Glomerular endothelial cell (primary cell): Measurements from ENCODE around the gene NPRL2. TPM values are rescaled to one million over a fixed set of nuclear protein-coding genes. Genes with fewer than 3 reads are reported as not detected.
"Not testable (repeated sequence)": the region's sequence is repeated elsewhere in the genome, so short reads cannot be mapped to it uniquely, and the experiment has no call there.

ENCODE experiments used
- DNase-seq: peaks from one replicate; pipeline ENCODE4 v3.0.0-alpha.2; 2011; ENCODE audit warnings: low read depth, low spot score; ENCODE audit errors: extremely low read depth
- total RNA-seq: library from RNA; depleted of rRNA; stranded (reverse); fragments of >200 nt; gene quantifications from 2 replicates; pipeline ENCODE4 v1.2.3, GENCODE V29; 2015

NPRL2 gene
- total RNA-seq, 1 donor from 2014 or later, result 20.9 TPM

DNA sequence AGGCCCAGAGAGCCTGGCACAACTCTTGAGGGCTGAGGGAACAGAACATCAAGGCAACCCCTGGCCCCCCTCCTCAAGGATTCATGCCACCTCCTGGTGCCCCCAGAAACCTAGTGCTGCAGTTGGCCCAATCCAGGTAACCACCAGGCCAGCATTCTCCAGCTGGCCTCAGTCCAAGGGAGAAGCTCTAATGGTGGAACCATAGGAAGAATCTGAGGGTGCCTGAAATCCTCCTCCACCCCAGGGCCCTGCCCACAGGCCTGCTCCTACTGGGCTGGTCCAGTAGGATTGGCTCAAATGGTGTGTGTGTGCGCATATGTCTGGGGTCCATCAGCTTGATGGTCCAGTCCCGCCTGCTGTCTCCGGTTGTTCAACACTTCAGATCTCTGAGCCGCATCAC, 35.8 kb downstream of the NPRL2 start:
- no peak for DNase-seq

DNA sequence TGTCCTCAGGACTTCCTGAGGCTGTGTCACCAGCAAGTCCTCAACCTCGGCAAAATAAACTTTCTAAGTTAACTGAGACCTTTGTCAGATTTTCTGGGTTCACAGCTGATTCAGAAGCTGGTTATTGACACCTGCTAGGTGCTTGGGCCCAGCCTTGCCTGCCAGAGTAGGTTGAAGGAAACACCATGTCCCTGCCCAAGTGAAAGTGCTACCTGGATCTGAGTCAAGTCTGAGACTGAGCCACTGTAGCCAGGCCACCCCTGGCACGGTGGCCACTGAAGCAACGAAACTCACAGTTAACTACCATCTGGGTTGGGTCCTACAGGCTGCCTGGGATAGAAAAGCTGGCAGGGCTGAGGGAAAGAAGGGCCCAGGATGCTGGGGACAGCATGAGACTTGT, 36.2 kb downstream of the NPRL2 start:
- DNase-seq, result no peak

DNA sequence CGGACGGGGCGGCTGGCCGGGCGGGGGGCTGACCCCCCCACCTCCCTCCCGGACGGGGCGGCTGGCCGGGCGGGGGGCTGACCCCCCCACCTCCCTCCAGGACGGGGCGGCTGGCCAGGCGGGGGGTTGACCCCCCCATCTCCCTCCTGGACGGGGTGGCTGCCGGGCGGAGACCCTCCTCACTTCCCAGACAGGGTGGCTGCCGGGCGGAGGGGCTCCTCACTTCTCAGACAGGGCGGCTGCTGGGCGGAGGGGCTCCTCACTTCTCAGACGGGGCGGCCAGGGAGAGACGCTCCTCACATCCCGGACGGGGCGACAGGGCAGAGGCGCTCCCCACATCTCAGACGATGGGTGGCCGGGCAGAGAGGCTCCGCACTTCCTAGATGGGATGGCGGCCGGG, 38.5 kb downstream of the NPRL2 start:
- DNase-seq, result not testable (repeated sequence)

DNA sequence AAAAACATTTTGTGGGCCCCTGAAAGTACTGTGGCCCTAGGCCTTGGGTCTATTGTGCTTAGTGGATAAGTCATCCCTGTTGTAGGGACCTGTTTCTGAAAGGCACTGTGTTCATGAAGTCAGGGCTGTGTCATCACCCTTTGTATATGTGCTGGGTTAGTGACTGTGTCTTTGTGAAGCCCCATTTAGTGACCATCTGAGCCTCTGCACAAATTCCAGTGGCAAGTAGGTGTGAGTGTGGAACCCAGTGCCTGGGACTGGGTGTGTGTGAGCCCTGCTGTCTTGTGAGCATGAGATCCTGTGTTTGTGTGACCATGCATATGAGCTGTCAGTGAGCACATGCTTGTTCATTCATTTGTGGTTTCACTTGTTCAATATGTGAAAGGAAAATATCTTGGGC, 46.0 kb downstream of the NPRL2 start:
- no peak for DNase-seq

DNA sequence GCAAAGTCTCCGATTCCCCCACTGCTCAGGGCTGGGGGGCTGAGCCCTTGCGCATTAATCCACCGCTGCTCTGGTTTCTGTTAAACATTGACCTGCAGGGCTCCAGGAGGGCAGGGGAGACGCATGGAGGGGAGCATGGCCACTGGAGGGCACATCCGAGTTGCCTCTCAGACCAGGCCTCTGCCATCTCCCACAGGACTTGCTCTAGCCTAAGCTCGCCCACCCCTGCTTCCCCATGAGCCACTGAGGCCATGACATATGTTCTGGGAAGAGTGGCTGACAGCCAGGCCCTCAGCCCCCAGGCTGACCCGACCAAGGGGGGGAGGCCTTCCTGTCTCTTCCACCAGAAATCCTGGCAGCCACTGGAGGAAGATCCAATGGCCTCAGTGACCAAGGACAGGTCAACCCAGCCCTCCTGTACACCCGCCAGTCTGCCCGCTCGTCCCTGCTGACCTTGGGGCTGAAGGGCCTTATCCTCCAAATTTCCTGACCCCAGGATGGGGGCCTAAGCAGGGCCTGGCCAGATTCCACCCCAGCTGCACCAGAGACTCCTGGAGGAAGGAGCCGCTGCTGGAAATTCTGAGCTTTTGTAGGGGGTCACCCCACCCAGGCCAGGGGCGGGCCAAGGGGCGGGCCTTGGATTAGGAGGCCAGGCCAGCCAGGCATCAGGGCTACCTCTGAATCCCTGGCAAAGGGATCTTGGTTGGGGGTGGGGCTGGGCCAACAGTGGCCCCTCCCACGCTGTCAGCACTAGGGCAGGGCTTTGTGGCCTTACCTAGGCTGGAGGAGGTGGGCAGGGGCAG, 47.4 kb downstream of the NPRL2 start, which contains the start of gene HYAL1:
Gene HYAL1 (minus strand): TSS at position 562 of the 803 bp plus-strand sequence. CDS start 618 bp downstream, outside the sequence.
- no peak for DNase-seq

DNA sequence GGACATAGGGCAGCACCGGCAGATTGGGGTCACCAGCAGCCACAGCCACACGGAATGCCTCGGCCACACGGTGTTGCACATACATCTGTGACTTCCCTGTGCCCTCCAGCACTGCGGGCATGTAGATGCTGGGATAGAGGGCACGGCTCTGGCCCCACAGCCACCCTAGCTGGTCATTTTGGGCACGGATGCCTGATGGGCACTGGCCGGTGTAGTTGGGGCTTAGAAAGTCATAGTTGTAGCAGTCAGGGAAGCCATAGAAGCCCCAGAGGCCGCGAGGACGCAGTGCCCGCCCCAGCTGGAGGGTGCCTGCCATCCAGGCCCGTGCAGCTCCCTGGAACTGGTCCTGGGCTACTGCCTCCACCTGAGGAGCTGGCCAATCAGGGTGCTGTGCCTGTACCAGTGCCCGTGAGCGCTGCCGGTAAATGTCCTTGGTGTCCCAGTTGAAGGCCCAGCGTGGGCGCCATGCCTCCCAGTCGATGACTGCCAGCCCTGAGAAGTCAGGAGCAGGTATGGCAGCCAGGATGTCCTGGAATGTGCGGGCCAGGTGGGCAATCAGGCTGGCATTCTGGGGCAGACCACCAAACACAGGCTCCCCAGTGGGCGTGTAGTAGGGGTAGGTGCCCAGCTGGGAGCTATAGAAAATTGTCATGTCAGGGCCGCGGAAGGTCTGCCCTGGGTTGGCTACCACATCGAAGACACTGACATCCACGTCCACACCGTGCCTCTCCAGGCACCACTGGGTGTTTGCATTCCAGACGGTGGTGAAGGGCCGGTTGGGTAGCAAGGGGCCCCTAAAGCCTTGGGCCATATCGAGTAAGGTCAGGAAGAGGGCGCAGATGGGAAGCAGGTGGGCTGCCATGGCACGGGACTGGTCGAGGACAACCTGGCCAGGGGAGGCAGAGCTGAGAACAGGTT, 48.2 kb downstream of the NPRL2 start:
- DNase-seq, result no peak

DNA sequence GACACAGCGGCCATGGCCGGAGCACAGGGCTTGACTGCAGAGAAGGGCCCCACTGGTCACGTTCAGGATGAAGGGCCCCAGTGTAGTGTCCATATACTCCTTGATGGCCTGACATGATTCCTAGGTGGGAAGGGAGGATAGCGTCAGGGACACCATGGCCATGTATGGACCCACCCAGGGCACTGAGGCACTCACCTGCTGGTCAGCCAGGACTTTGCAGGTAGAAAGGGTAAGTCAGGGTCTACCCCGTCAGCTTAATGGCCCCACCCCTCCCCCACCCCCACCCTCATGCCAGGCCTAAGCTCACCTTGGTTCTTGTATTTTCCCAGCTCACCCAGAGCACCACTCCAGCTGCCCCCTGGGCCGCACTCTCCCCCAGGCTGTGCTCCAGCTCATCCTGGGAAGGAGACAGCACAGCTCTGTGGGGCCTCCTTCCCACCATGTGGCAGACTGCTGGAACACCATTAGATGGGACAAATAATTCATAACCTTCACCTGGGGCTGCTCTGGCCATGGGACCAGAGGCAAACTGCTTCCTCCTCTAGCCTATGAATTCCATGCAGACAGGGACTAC, 49.8 kb downstream of the NPRL2 start:
- DNase-seq, result no peak

DNA sequence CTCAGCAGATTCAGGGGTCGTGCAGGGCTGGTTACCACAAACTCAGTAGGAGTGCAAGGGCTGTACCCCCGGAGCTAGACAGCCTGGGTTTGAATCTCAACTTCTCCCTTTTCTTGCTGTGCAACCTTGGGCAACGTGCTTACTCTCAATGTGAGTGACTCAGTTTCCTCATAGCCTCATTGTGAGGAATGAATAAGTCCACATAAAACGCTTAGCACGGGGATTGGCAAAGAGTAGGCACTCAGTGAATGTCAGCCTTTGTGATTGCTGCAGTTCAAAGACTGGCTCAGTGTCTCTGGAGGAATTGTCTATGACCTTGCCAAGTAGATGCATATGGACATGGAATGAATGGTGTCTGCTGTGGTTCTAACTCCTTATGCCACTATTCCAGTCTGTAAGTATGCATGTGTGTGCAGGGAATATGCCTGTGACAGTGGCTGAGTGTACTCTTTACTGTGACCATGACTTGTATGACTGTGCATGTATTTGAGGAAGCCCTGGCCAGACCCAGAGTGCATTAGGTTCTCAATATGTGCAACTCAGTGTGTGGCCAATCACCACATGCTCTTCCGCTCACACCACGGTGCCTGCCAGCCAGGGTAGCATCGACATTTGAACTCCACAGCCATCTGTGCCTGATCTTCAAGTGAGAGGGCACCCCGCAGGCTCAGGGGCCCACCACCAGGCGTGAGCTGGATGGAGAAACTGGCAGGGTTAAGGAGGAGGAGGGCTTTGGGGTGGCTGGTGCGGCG, 50.5 kb downstream of the NPRL2 start:
- no peak for DNase-seq

DNA sequence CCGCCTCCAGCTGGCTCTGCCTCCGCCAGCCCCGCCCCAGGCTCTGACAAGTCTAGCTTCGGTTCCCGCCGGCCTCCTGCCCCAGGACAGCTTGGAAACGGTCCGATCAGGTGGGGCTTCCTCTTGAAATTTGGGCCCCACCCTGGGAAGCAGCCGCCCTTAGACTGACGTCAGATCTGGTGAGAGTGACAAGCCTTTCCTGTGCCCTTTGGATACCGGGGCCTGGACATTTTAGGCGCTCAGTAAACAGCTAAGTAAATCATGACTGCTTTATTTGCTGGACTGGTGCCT, 51.0 kb downstream of the NPRL2 start:
- no peak for DNase-seq

DNA sequence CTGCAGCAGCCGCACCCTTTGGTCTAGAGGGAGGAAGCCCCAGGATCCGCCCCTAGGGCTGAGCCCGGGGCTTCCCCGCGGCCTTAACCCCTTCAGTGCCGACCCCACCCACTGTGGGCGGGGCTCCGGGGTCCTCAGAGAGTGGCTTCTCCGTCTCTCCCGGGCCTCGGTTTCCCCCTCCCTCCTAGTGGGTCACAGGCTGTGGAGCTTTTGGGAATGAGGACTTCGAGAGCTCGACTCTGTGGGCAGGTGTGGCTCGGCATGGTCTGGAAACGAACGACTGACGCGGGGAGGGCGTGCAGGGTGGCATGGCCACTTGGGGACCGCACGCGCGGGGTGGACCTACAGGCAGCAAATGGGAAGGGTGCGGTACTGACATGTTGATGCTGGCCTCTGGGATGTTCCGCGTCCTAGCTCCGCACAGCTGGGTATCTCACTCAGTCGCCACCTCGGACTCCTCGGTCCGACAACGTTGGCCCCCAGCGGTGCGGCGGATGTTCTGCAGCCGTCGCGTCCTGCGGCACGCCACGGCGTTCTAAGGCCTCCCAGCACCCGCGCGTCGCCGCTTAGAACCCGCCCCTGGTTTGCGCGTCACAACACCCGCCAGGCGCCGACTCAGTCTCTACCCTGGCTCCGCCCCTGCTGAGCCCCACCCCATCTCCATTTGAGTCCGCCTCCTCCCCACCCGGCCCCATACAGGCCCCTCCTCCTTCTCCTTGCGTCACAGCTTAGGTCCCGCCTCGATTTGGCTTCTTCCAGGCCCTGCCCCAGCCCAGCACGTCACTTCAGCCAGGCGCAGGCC, 51.5 kb downstream of the NPRL2 start, which contains the start of the genes HYAL3 and NAA80:
Gene HYAL3 (minus strand): TSS at position 570 of the 802 bp plus-strand sequence. CDS start 3,803 bp downstream, outside the sequence.
Gene NAA80 (minus strand): TSS at position 570 of the 802 bp plus-strand sequence. CDS start 1,942 bp downstream, outside the sequence.
- DNase-seq, result peak; percentile 94

DNA sequence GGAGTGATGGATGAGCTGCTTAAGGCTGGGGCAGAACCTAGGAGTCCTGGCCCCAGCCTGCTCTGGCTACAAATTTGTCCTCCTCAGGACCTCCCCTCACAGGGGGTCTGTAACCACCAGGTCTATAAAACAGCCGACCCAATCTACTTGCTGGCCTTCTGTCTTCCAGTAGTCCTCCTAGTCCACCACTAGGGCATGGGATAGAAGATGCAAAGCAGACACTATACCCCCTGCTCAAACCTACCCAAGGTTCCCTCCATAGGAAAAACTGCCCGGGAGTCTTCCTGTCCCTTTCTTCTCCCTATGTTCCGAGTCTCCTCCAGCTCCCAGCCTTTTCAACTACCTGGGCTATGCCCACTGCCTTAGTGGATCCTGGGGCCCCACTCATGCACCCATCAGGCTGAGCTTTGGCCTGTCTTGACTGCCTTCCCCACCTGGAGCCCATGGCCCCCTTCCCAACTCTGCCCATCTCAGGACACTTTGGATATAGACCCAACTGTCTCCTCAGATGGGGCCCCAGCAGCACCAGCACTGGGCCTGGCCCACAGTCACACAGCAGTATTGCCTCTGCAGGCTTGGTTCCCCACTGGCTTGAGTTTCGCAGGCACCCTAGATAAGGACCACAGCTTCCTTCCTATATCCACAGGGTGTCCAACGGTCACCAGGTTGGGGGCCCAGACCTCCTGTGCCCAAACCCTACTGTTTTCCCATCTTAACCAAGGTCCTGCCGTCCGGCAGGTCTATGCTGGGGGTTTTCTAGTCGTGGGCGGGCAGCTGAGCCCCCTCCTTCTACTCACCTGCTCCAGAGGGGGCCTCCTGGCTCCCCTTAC, 52.5 kb downstream of the NPRL2 start:
- no peak for DNase-seq

DNA sequence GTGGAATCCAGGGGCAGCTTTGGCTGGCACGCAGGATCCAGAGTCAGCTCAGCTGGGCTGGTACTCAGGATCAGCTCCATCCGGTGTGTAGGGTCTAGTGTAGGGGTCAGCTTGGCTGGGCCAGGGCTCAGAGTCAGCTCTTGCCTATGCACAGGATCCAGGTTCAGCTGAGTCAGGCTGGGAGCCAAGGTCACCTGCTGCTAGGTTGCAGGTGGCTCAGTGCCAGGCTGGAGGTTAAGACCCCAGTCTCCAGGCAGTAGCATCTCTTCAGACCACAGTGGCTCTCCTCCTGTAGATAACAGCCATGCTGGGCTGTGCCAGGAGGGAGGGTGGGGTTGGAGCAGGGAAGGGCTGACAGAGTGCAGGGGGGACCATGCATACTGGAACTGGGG, 53.2 kb downstream of the NPRL2 start:
- no peak for DNase-seq

Other genes with a start within 250 kb of the NPRL2 start
- gene SEMA3F, start 195.5 kb downstream of the NPRL2 start, total RNA-seq, result 95.6 and 106 TPM in 2 replicates
- not detected in 2 replicates for gene GNAT1, start 159.2 kb downstream of the NPRL2 start, total RNA-seq
- not detected in 2 replicates for gene SLC38A3, start 145.5 kb downstream of the NPRL2 start, total RNA-seq
- gene GNAI2, start 114.6 kb downstream of the NPRL2 start, total RNA-seq, result 893 and 1,142 TPM in 2 replicates
- 0.34 and 2.2 TPM in 2 replicates for gene SEMA3B, start 81.6 kb downstream of the NPRL2 start, total RNA-seq
- gene LSMEM2, start 71.7 kb downstream of the NPRL2 start, total RNA-seq, result not detected in 2 replicates
- gene IFRD2, start 58.3 kb downstream of the NPRL2 start, total RNA-seq, result 60.3 and 72.4 TPM in 2 replicates
- 7.6 and 18.4 TPM in 2 replicates for gene HYAL3, start 51.4 kb downstream of the NPRL2 start, total RNA-seq
- gene NAA80, start 51.4 kb downstream of the NPRL2 start, total RNA-seq, result 11.8 and 14.0 TPM in 2 replicates
- gene HYAL1, start 47.2 kb downstream of the NPRL2 start, total RNA-seq, result 0.73 and 1.2 TPM in 2 replicates
- 676 and 849 TPM in 2 replicates for gene HYAL2, start 28.0 kb downstream of the NPRL2 start, total RNA-seq
- gene TUSC2, start 22.6 kb downstream of the NPRL2 start, total RNA-seq, result 28.0 and 85.3 TPM in 2 replicates
- gene RASSF1, start 9.9 kb downstream of the NPRL2 start, total RNA-seq, result 23.8 and 40.5 TPM in 2 replicates
- 0.12 and 0.44 TPM in 2 replicates for gene ZMYND10, start 5.0 kb downstream of the NPRL2 start, total RNA-seq
- 16.2 and 19.8 TPM in 2 replicates for gene CYB561D2, start 87 bp upstream of the NPRL2 start, total RNA-seq
- gene TMEM115, start 8.7 kb upstream of the NPRL2 start, total RNA-seq, result 67.2 and 77.0 TPM in 2 replicates
- gene CACNA2D2, start 152.9 kb upstream of the NPRL2 start, total RNA-seq, result 0.10 TPM in 1 of 2 replicates, not detected in the other
- 4.2 and 4.8 TPM in 2 replicates for gene C3orf18, start 217.0 kb upstream of the NPRL2 start, total RNA-seq
- gene HEMK1, start 218.7 kb upstream of the NPRL2 start, total RNA-seq, result 12.9 and 13.8 TPM in 2 replicates